OCI-LY1 (cell line): ENCODE measurements around the gene SLC24A4.

Source experiments
- H2AFZ ChIP-seq: fragments of 200-600 bp; sonication (generic), shearing (Covaris generic); 2 replicates; pipeline ENCODE4 v1.6.0; 2014; ENCODE audit warnings: antibody characterized with exemption, mild to moderate bottlenecking, low read length
- H3F3A ChIP-seq: fragments of 200-600 bp; sonication (generic), shearing (Covaris generic); 2 replicates; pipeline ENCODE4 v1.6.0; 2014; ENCODE audit warnings: mild to moderate bottlenecking, antibody characterized with exemption, low read length, moderate library complexity; ENCODE audit not compliant: insufficient read depth
- H3K27ac ChIP-seq: fragments of 200-600 bp; sonication (generic); 2 replicates; pipeline ENCODE4 v1.5.1; 2014; ENCODE audit warnings: low read length, mixed run types, mild to moderate bottlenecking, low read depth; ENCODE audit not compliant: poor library complexity, severe bottlenecking
- H3K27me3 ChIP-seq: fragments of 200-600 bp; sonication (generic); 2 replicates; pipeline ENCODE4 v1.6.0; 2014; ENCODE audit warnings: antibody characterized with exemption, mild to moderate bottlenecking, low read length, moderate library complexity; ENCODE audit not compliant: insufficient read depth
- H3K36me3 ChIP-seq: fragments of 200-600 bp; sonication (generic); 2 replicates; pipeline ENCODE4 v1.6.1; 2014; ENCODE audit warnings: mild to moderate bottlenecking, antibody characterized with exemption, low read length, moderate library complexity, mixed read lengths; ENCODE audit not compliant: insufficient read depth
- H3K4me1 ChIP-seq: fragments of 200-600 bp; sonication (generic); 2 replicates; pipeline ENCODE4 v1.5.1; 2014; ENCODE audit warnings: mild to moderate bottlenecking, low read length, moderate library complexity; ENCODE audit not compliant: insufficient read depth, severe bottlenecking
- H3K4me2 ChIP-seq: fragments of 200-600 bp; sonication (generic), shearing (Covaris generic); 2 replicates; pipeline ENCODE4 v1.6.1; 2014; ENCODE audit warnings: low read length
- H3K4me3 ChIP-seq: fragments of 200-600 bp; sonication (generic); 2 replicates; pipeline ENCODE4 v1.5.1; 2014; ENCODE audit warnings: low read length, low read depth, mild to moderate bottlenecking, mixed read lengths; ENCODE audit not compliant: poor library complexity, severe bottlenecking
- H3K79me2 ChIP-seq: fragments of 200-600 bp; shearing (Covaris generic); 2 replicates; pipeline ENCODE4 v1.6.1; 2016; ENCODE audit warnings: mixed run types, low read length, mixed read lengths; ENCODE audit not compliant: insufficient read depth
- H3K9ac ChIP-seq: fragments of 200-600 bp; sonication (generic), shearing (Covaris generic); 2 replicates; pipeline ENCODE4 v1.6.1; 2014; ENCODE audit warnings: mild to moderate bottlenecking, low read length, mixed read lengths
- H3K9me2 ChIP-seq: fragments of 200-600 bp; sonication (generic), shearing (Covaris generic); 2 replicates; pipeline ENCODE4 v1.6.1; 2014; ENCODE audit warnings: low read depth, mild to moderate bottlenecking, low read length, mixed read lengths
- H3K9me3 ChIP-seq: fragments of 200-600 bp; shearing (Covaris generic); 2 replicates; pipeline ENCODE4 v1.6.1; 2014; ENCODE audit warnings: low read length, mixed read lengths
- H4K20me1 ChIP-seq: fragments of 200-600 bp; sonication (generic), shearing (Covaris generic); 2 replicates; pipeline ENCODE4 v1.6.0; 2016; ENCODE audit warnings: mild to moderate bottlenecking, low read length; ENCODE audit not compliant: insufficient read depth
- EZH2 ChIP-seq: fragments of 200-600 bp; sonication (generic), shearing (Covaris generic); IDR thresholded peaks from 2 replicates; pipeline ENCODE4 v1.8.0; 2017; ENCODE audit warnings: borderline replicate concordance, mixed run types, mild to moderate bottlenecking, antibody characterized with exemption, low read length, moderate library complexity, mixed read lengths
- TF ChIP-seq, protein P1 (sequence below): fragments of 200-600 bp; sonication (generic), shearing (Covaris generic); IDR thresholded peaks from 2 replicates; pipeline ENCODE4 v1.5.1; 2017; ENCODE audit warnings: mild to moderate bottlenecking, antibody characterized with exemption, low read length, moderate library complexity, mixed read lengths

SLC24A4 gene

GRCh38 chr14:92334050-92334449, 11.1 kb downstream of the SLC24A4 start:
- H3K9ac ChIP-seq, result no peak overlapping the region
- TF ChIP-seq, protein P1, sequence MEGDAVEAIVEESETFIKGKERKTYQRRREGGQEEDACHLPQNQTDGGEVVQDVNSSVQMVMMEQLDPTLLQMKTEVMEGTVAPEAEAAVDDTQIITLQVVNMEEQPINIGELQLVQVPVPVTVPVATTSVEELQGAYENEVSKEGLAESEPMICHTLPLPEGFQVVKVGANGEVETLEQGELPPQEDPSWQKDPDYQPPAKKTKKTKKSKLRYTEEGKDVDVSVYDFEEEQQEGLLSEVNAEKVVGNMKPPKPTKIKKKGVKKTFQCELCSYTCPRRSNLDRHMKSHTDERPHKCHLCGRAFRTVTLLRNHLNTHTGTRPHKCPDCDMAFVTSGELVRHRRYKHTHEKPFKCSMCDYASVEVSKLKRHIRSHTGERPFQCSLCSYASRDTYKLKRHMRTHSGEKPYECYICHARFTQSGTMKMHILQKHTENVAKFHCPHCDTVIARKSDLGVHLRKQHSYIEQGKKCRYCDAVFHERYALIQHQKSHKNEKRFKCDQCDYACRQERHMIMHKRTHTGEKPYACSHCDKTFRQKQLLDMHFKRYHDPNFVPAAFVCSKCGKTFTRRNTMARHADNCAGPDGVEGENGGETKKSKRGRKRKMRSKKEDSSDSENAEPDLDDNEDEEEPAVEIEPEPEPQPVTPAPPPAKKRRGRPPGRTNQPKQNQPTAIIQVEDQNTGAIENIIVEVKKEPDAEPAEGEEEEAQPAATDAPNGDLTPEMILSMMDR, result no peak
- TF ChIP-seq EZH2, result no peak
- no peak overlapping the region for H3K4me2 ChIP-seq
- H3K27ac ChIP-seq, result no peak overlapping the region
- no peaks in the 10 kb centered on the region for H3K79me2 ChIP-seq
- H4K20me1 ChIP-seq, result no peaks in the 10 kb centered on the region
- no peaks in the 10 kb centered on the region for H3K27me3 ChIP-seq
- no peaks in the 10 kb centered on the region for H3K9me2 ChIP-seq
- no peak overlapping the region for H3K4me3 ChIP-seq
- H3F3A ChIP-seq, result no peaks in the 10 kb centered on the region
- H2AFZ ChIP-seq, result no peak overlapping the region
- H3K4me1 ChIP-seq, result no peaks in the 10 kb centered on the region
- H3K9me3 ChIP-seq, result no peaks in the 10 kb centered on the region
- H3K36me3 ChIP-seq, result no peaks in the 10 kb centered on the region

DNA sequence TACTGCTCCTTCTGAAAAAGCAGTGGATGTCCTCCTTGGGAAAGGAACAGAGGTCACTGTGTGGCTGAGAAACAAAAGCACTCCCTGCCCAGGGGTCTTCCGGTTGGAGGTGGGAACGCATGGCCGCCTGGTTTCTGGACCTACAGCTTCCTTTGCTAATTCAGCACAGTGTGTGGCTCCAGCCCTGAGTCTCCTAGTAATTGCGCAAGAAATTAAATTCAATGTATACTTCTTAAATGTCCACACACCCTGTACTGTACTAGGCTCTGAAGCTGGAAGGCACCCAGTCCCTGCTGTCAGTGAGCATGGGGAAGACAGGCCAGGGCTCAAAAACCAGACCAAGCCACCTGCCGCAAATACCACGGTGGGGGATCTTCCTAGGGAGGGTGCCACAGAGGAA, 13.4 kb downstream of the SLC24A4 start:
- no peaks in the 10 kb centered on the region for H3F3A ChIP-seq
- no peaks in the 10 kb centered on the region for H4K20me1 ChIP-seq
- no peaks in the 10 kb centered on the region for H3K4me1 ChIP-seq
- no peaks in the 10 kb centered on the region for H3K9me3 ChIP-seq
- H3K27me3 ChIP-seq, result no peaks in the 10 kb centered on the region
- no peaks in the 10 kb centered on the region for H3K9me2 ChIP-seq
- H3K79me2 ChIP-seq, result no peaks in the 10 kb centered on the region
- no peak overlapping the region for H3K4me3 ChIP-seq
- H3K27ac ChIP-seq, result no peak overlapping the region
- no peak overlapping the region for H3K4me2 ChIP-seq
- H2AFZ ChIP-seq, result no peak overlapping the region
- no peak overlapping the region for H3K9ac ChIP-seq
- no peaks in the 10 kb centered on the region for H3K36me3 ChIP-seq
- TF ChIP-seq EZH2, result no peak
- TF ChIP-seq, protein P1, result no peak

DNA sequence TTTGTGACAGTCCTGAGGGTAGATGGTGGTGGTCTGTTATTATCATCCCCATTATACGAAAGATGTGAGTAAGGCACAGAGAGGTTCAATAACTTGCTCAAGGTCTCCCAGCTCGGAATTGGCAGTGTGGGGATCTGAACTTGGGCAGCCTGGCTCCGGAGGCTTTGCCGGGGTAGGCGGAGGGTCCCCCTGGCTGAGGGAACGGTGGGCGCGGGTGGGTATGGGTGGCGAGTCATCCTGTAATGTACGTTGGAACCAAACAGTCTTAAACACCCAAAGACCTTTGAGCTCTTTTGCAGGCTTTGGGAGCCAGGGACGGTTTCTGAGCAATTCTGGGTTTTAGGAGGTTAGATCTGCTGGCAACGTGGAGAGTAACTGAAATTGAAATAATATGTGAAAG, 16.5 kb downstream of the SLC24A4 start:
- no peaks in the 10 kb centered on the region for H3K4me1 ChIP-seq
- H3K27ac ChIP-seq, result no peak overlapping the region
- H3K9me3 ChIP-seq, result no peaks in the 10 kb centered on the region
- H3K79me2 ChIP-seq, result no peaks in the 10 kb centered on the region
- no peaks in the 10 kb centered on the region for H3K27me3 ChIP-seq
- H2AFZ ChIP-seq, result no peak overlapping the region
- H3K9me2 ChIP-seq, result no peaks in the 10 kb centered on the region
- no peak overlapping the region for H3K9ac ChIP-seq
- no peaks in the 10 kb centered on the region for H4K20me1 ChIP-seq
- H3F3A ChIP-seq, result no peaks in the 10 kb centered on the region
- H3K36me3 ChIP-seq, result no peaks in the 10 kb centered on the region
- H3K4me2 ChIP-seq, result no peak overlapping the region
- no peak overlapping the region for H3K4me3 ChIP-seq
- TF ChIP-seq, protein P1, result no peak
- TF ChIP-seq EZH2, result no peak
